Activated naive CD4-positive, alpha-beta T cell treated with anti-CD3 and anti-CD28 coated beads, Interleukin-2, amount 50 U/mL, for 24 hours (primary cell): ENCODE data around the gene CHCHD4.

ENCODE experiments used
- H3K27ac Mint-ChIP-seq: one replicate; pipeline ENCODE4 v1.8.0; 2021; ENCODE audit warnings: mild to moderate bottlenecking, mixed read lengths
- H3K27me3 Mint-ChIP-seq: one replicate; pipeline ENCODE4 v1.8.0; 2021; ENCODE audit warnings: mixed read lengths
- H3K36me3 Mint-ChIP-seq: one replicate; pipeline ENCODE4 v1.8.0; 2021; ENCODE audit warnings: mixed read lengths
- H3K4me1 Mint-ChIP-seq: one replicate; pipeline ENCODE4 v1.8.0; 2021; ENCODE audit warnings: mixed read lengths
- H3K4me3 Mint-ChIP-seq: one replicate; pipeline ENCODE4 v1.8.0; 2021; ENCODE audit warnings: mild to moderate bottlenecking, mixed read lengths
- H3K9me3 Mint-ChIP-seq: one replicate; pipeline ENCODE4 v1.8.0; 2021; ENCODE audit warnings: mixed read lengths

Gene CHCHD4

GRCh38 chr3:14143271-14144225 lies 18.9 kb upstream of the CHCHD4 start:
- Mint-ChIP-seq H3K4me3 (peak overlapping the region; percentile 68), H3K27me3 (no peaks in the 10 kb centered on the region), H3K9me3 (no peaks in the 10 kb centered on the region), H3K4me1 (peaks cover 65% of the 10 kb centered on the region), H3K36me3 (peaks cover 13% of the 10 kb centered on the region), H3K27ac (peak overlapping the region; percentile 92)

- peak overlapping the region; percentile 68 for H3K4me3 Mint-ChIP-seq
- H3K27me3 Mint-ChIP-seq = no peaks in the 10 kb centered on the region
- H3K36me3 Mint-ChIP-seq = peaks cover 12% of the 10 kb centered on the region
- peak overlapping the region; percentile 92 for H3K27ac Mint-ChIP-seq
- H3K4me1 Mint-ChIP-seq = peaks cover 65% of the 10 kb centered on the region
- no peaks in the 10 kb centered on the region for H3K9me3 Mint-ChIP-seq
Measured at GRCh38 chr3:14142567-14143270, 18.0 kb upstream of the CHCHD4 start.

- Mint-ChIP-seq H3K4me3 (peak overlapping the region; percentile 56), H3K36me3 (peaks cover 9% of the 10 kb centered on the region), H3K4me1 (peaks cover 65% of the 10 kb centered on the region), H3K27ac (peak overlapping the region; percentile 90), H3K27me3 (no peaks in the 10 kb centered on the region), H3K9me3 (no peaks in the 10 kb centered on the region)
Measured at GRCh38 chr3:14141602-14142341, 17.1 kb upstream of the CHCHD4 start.

- Mint-ChIP-seq H3K4me3 (no peak overlapping the region), H3K9me3 (no peaks in the 10 kb centered on the region), H3K36me3 (peaks cover 11% of the 10 kb centered on the region), H3K27me3 (no peaks in the 10 kb centered on the region), H3K27ac (peak overlapping the region; percentile 90), H3K4me1 (peaks cover 60% of the 10 kb centered on the region)
Measured at GRCh38 chr3:14141144-14141543, 16.5 kb upstream of the CHCHD4 start.

- H3K4me1 Mint-ChIP-seq = peaks cover 56% of the 10 kb centered on the region
- no peak overlapping the region for H3K27ac Mint-ChIP-seq
- H3K9me3 Mint-ChIP-seq = no peaks in the 10 kb centered on the region
Measured at GRCh38 chr3:14140668-14141067, 16.0 kb upstream of the CHCHD4 start.

GRCh38 chr3:14139771-14140170 lies 15.1 kb upstream of the CHCHD4 start:
- no peak overlapping the region for H3K4me3 Mint-ChIP-seq
- H3K27ac Mint-ChIP-seq = no peak overlapping the region
- H3K27me3 Mint-ChIP-seq = no peaks in the 10 kb centered on the region
- H3K36me3 Mint-ChIP-seq = peaks cover 13% of the 10 kb centered on the region
- H3K9me3 Mint-ChIP-seq = no peaks in the 10 kb centered on the region
- peaks cover 47% of the 10 kb centered on the region for H3K4me1 Mint-ChIP-seq

More at GRCh38 chr3:14140668-14141067, 16.0 kb upstream of the CHCHD4 start:
- H3K27me3 Mint-ChIP-seq = no peaks in the 10 kb centered on the region
- no peak overlapping the region for H3K4me3 Mint-ChIP-seq
- H3K36me3 Mint-ChIP-seq = peaks cover 13% of the 10 kb centered on the region

GRCh38 chr3:14138878-14139655 lies 14.4 kb upstream of the CHCHD4 start:
- H3K4me3 Mint-ChIP-seq = no peak overlapping the region
- peaks cover 40% of the 10 kb centered on the region for H3K4me1 Mint-ChIP-seq
- no peak overlapping the region for H3K27ac Mint-ChIP-seq
- no peaks in the 10 kb centered on the region for H3K9me3 Mint-ChIP-seq
- H3K36me3 Mint-ChIP-seq = peaks cover 13% of the 10 kb centered on the region
- H3K27me3 Mint-ChIP-seq = no peaks in the 10 kb centered on the region

- H3K36me3 Mint-ChIP-seq = peaks cover 13% of the 10 kb centered on the region
- H3K4me3 Mint-ChIP-seq = no peak overlapping the region
- no peaks in the 10 kb centered on the region for H3K27me3 Mint-ChIP-seq
- peak overlapping the region; percentile 76 for H3K27ac Mint-ChIP-seq
- H3K4me1 Mint-ChIP-seq = peaks cover 32% of the 10 kb centered on the region
- no peaks in the 10 kb centered on the region for H3K9me3 Mint-ChIP-seq
Measured at GRCh38 chr3:14138109-14138877, 13.6 kb upstream of the CHCHD4 start.

GRCh38 chr3:14137445-14137844 lies 12.8 kb upstream of the CHCHD4 start:
- Mint-ChIP-seq H3K9me3 (no peaks in the 10 kb centered on the region), H3K27ac (no peak overlapping the region), H3K36me3 (peaks cover 14% of the 10 kb centered on the region), H3K27me3 (no peaks in the 10 kb centered on the region), H3K4me1 (peaks cover 24% of the 10 kb centered on the region), H3K4me3 (no peak overlapping the region)

GRCh38 chr3:14137004-14137403 lies 12.3 kb upstream of the CHCHD4 start:
- Mint-ChIP-seq H3K4me1 (peaks cover 19% of the 10 kb centered on the region), H3K27me3 (no peaks in the 10 kb centered on the region), H3K9me3 (no peaks in the 10 kb centered on the region), H3K36me3 (peaks cover 14% of the 10 kb centered on the region), H3K27ac (no peak overlapping the region), H3K4me3 (no peak overlapping the region)

- H3K9me3 Mint-ChIP-seq = no peaks in the 10 kb centered on the region
- no peak overlapping the region for H3K27ac Mint-ChIP-seq
- peaks cover 5% of the 10 kb centered on the region for H3K4me1 Mint-ChIP-seq
- peaks cover 13% of the 10 kb centered on the region for H3K36me3 Mint-ChIP-seq
- no peaks in the 10 kb centered on the region for H3K27me3 Mint-ChIP-seq
- H3K4me3 Mint-ChIP-seq = no peak overlapping the region
Measured at GRCh38 chr3:14135581-14135980, 10.9 kb upstream of the CHCHD4 start.

GRCh38 chr3:14134291-14134690 lies 9.6 kb upstream of the CHCHD4 start:
- H3K27ac Mint-ChIP-seq = no peak overlapping the region
- no peaks in the 10 kb centered on the region for H3K27me3 Mint-ChIP-seq
- H3K4me1 Mint-ChIP-seq = no peaks in the 10 kb centered on the region
- H3K36me3 Mint-ChIP-seq = peaks cover 16% of the 10 kb centered on the region
- no peak overlapping the region for H3K4me3 Mint-ChIP-seq
- H3K9me3 Mint-ChIP-seq = no peaks in the 10 kb centered on the region

- Mint-ChIP-seq H3K27me3 (no peaks in the 10 kb centered on the region), H3K9me3 (no peaks in the 10 kb centered on the region), H3K4me1 (peaks cover 2% of the 10 kb centered on the region), H3K36me3 (peaks cover 18% of the 10 kb centered on the region), H3K27ac (no peak overlapping the region), H3K4me3 (no peak overlapping the region)
Measured at GRCh38 chr3:14133876-14134275, 9.2 kb upstream of the CHCHD4 start.

GRCh38 chr3:14133188-14133800 lies 8.6 kb upstream of the CHCHD4 start:
- no peak overlapping the region for H3K4me3 Mint-ChIP-seq
- H3K27me3 Mint-ChIP-seq = no peaks in the 10 kb centered on the region
- no peaks in the 10 kb centered on the region for H3K9me3 Mint-ChIP-seq
- H3K4me1 Mint-ChIP-seq = peaks cover 7% of the 10 kb centered on the region
- no peak overlapping the region for H3K27ac Mint-ChIP-seq
- H3K36me3 Mint-ChIP-seq = peaks cover 20% of the 10 kb centered on the region
